ENCODE measurements around the gene SIRPB1.

GRCh38 chr20:1665345-1665744, 45.5 kb upstream of the SIRPB1 start:
- TF ChIP-seq CTCF (conservative IDR thresholded peaks at IDR 0.05; ENCODE audit: low read depth, low read length) (no peak), EZH2 (IDR thresholded peaks at IDR 0.05; ENCODE audit: low read length, unreplicated experiment) (no peak)
